Mononuclear cell (primary cell): ENCODE data around the gene IFRD2. TPM values are rescaled to one million over a fixed set of nuclear protein-coding genes. Genes with fewer than 3 reads are reported as not detected.
"Not testable (repeated sequence)": the region's sequence is repeated elsewhere in the genome, so short reads cannot be mapped to it uniquely, and the experiment has no call there.

ENCODE experiments used
- H3K27me3 ChIP-seq: 2 replicates; pipeline ENCODE4 v1.6.0; 2011; ENCODE audit warnings: low read length, control low read depth; ENCODE audit not compliant: insufficient read depth
- H3K4me1 ChIP-seq: 2 replicates; pipeline ENCODE4 v1.5.1; 2011; ENCODE audit warnings: mild to moderate bottlenecking, low read length, control low read depth; ENCODE audit not compliant: insufficient read depth
- H3K4me3 ChIP-seq: 2 replicates; pipeline ENCODE4 v1.5.1; 2011; ENCODE audit warnings: mild to moderate bottlenecking, low read length, moderate library complexity
- H3K9me3 ChIP-seq: 2 replicates; pipeline ENCODE4 v1.5.1; 2011; ENCODE audit warnings: low read depth, mild to moderate bottlenecking, control low read depth, low read length
- total RNA-seq: library from RNA; depleted of rRNA; stranded (reverse); fragments of >200 nt; gene quantifications from one replicate; pipeline ENCODE4 v1.2.3, GENCODE V29; 2012

The IFRD2 gene
- total RNA-seq, 1 donor, result 19.0 TPM

DNA sequence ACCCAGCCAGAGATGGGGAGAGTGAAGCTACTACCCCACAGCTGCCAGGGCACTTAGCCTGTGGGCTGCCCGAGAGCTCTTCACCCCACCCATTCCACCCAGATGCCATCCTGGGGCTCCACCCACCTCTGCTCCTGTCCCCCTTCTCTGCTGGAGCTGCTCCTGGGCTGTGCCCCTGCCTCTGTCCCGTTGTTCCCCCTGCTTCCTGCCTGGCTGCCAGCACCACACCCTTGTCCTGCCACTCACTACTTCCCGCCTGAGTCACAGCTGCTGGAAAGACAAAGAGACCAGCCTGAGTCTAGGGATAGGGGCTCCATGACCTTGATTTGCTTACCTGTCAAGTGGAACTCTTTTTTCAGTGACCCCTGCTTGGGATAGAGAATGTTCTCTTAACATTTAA lies 43.8 kb downstream of the IFRD2 start:
- no peak overlapping the region for H3K4me3 ChIP-seq
- H3K4me1 ChIP-seq, result peaks cover 98% of the 10 kb centered on the region
- no peaks in the 10 kb centered on the region for H3K9me3 ChIP-seq
- H3K27me3 ChIP-seq, result no peaks in the 10 kb centered on the region

GRCh38 chr3:50246517-50246954 lies 45.7 kb downstream of the IFRD2 start:
- Histone ChIP-seq H3K4me1 (peaks cover 98% of the 10 kb centered on the region), H3K9me3 (no peaks in the 10 kb centered on the region), H3K4me3 (peak overlapping the region; percentile 23), H3K27me3 (no peaks in the 10 kb centered on the region)

GRCh38 chr3:50245831-50246516 lies 46.3 kb downstream of the IFRD2 start:
- no peaks in the 10 kb centered on the region for H3K9me3 ChIP-seq

GRCh38 chr3:50245251-50245745 lies 46.9 kb downstream of the IFRD2 start:
- no peaks in the 10 kb centered on the region for H3K9me3 ChIP-seq
- peaks cover 100% of the 10 kb centered on the region for H3K4me1 ChIP-seq
- H3K27me3 ChIP-seq, result no peaks in the 10 kb centered on the region
- H3K4me3 ChIP-seq, result peak overlapping the region; percentile 23

More at GRCh38 chr3:50245831-50246516, 46.3 kb downstream of the IFRD2 start:
- Histone ChIP-seq H3K4me3 (peak overlapping the region; percentile 23), H3K27me3 (no peaks in the 10 kb centered on the region), H3K4me1 (peaks cover 100% of the 10 kb centered on the region)

- H3K4me1 ChIP-seq, result peaks cover 100% of the 10 kb centered on the region
- H3K9me3 ChIP-seq, H3K27me3 ChIP-seq, H3K4me3 ChIP-seq: not testable (repeated sequence)
These were observed 47.4 kb downstream of the IFRD2 start for GRCh38 chr3:50244813-50245212.

DNA sequence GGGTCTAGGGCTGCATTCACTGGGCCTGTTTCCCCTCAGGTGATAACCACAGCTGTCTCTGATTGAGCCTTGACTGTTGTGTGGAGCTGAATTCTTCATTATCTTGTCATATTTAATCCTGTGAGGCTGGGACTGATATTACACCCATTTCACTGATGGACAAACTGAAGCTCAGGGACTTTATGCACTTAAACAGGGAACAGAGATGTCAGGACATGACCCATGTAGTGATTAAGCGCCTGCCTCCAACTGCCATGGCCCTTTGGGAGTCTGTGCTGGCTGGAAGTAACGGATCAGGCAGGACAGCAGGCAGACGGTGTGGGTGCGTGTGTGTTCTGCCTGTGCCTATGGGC lies 48.7 kb downstream of the IFRD2 start:
- Histone ChIP-seq H3K9me3 (no peaks in the 10 kb centered on the region), H3K4me3 (peak overlapping the region; percentile 24), H3K27me3 (no peaks in the 10 kb centered on the region), H3K4me1 (peaks cover 100% of the 10 kb centered on the region)

DNA sequence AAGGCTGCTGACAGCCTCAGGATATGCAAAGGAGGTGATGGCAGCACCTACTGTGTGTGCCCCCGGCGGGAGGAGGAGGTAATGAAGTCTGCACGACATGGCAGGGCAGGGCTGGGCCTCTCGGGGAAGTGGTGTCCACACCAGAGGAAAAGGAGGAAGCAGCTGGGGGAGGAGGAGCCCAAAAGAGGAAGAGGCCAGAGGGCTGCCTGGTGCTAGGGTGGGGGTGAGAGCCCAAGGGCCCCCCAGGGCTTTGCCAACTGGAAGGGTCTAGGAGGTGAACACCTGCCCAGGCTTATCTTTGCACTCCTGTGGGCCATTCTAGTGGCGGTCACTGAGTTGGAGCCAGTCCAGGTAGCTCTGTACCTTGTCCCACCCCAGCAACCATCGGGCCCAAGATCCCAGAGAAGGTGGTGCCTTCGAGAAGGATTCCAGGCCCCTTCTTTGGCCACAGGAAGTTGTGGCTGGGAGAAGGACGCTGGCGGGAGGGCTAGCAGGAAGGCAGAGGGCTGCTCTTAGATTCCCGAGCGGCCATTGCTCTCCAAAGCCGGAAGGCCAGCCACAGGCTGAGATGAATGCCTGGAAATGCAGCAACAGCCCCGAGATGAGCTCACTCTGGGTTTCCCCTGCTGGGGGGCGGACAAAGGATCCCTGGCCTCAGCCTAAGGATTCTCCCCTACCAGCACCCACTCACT lies 49.2 kb downstream of the IFRD2 start:
- H3K4me3 ChIP-seq, result peak overlapping the region; percentile 24
- peaks cover 100% of the 10 kb centered on the region for H3K4me1 ChIP-seq

DNA sequence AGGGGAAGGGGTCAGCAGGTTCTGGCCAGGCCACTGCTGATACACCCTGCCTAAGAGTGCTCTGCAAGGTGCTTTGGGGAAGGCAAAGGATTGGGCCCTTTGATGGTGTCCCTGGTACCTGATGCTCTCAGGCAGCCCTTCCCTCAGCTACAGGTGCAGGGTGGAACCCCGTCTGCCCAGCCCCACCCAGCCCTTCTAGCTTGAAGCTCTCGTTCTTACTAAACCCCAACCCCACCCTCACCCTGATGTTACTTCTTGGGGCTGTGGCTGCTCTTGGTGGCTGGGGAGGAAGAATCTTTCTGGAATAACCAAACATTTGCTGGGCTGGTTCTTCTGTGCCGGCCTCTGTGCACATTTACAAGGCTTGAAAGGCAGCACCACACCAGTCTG lies 49.9 kb downstream of the IFRD2 start:
- H3K27me3 ChIP-seq, result no peaks in the 10 kb centered on the region
- peaks cover 94% of the 10 kb centered on the region for H3K4me1 ChIP-seq
- no peaks in the 10 kb centered on the region for H3K9me3 ChIP-seq
- H3K4me3 ChIP-seq, result peak overlapping the region; percentile 3

More for the DNA sequence above, 49.2 kb downstream of the IFRD2 start:
- Histone ChIP-seq H3K9me3 (no peaks in the 10 kb centered on the region), H3K27me3 (no peaks in the 10 kb centered on the region)

GRCh38 chr3:50241713-50242380 lies 50.4 kb downstream of the IFRD2 start:
- no peaks in the 10 kb centered on the region for H3K27me3 ChIP-seq
- peaks cover 89% of the 10 kb centered on the region for H3K4me1 ChIP-seq
- H3K9me3 ChIP-seq, result no peaks in the 10 kb centered on the region
- peak overlapping the region; percentile 3 for H3K4me3 ChIP-seq

DNA sequence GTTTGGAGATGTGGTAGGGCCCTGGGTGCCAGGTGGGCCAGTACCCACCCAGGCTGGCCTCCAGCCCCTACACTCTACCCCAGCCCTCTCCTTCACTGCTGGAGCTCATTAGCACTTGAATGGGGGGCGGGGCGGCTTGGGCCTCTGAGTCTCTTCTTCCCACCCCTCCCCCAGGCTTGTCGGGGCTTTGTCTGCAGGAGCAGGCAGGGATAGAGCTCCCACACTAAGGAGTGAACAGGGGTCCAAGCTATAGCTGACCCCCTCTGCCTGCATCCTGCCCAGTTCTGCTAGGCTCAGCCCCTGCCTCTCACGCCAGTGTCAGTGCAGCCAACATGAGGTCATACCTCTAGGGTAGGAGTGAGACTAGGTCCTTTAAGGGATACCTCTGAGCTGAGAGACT lies 51.1 kb downstream of the IFRD2 start:
- H3K9me3 ChIP-seq, result no peaks in the 10 kb centered on the region
- no peaks in the 10 kb centered on the region for H3K27me3 ChIP-seq
- no peak overlapping the region for H3K4me3 ChIP-seq
- peaks cover 82% of the 10 kb centered on the region for H3K4me1 ChIP-seq

DNA sequence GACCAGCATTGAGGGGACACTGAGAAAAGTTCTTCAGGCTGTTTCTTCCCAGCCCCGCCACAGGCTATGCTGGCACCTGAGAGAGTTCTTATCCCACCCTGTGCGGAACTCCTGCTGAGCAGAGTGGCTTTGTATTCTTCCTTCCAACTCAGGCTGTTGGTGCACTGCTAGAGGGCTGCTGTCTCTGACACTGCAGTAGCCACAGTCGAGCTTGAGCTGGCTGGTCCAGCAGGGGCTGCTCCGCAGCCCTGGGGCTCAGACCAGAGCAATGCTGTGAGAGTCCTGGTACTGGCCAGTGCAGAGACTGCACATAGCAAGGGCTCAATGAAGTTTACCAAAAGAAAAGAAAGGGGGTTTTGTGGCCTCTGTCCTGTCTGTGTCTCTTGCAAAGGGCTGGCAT lies 52.6 kb downstream of the IFRD2 start:
- Histone ChIP-seq H3K9me3 (no peaks in the 10 kb centered on the region), H3K27me3 (no peaks in the 10 kb centered on the region), H3K4me3 (no peak overlapping the region), H3K4me1 (peaks cover 77% of the 10 kb centered on the region)

DNA sequence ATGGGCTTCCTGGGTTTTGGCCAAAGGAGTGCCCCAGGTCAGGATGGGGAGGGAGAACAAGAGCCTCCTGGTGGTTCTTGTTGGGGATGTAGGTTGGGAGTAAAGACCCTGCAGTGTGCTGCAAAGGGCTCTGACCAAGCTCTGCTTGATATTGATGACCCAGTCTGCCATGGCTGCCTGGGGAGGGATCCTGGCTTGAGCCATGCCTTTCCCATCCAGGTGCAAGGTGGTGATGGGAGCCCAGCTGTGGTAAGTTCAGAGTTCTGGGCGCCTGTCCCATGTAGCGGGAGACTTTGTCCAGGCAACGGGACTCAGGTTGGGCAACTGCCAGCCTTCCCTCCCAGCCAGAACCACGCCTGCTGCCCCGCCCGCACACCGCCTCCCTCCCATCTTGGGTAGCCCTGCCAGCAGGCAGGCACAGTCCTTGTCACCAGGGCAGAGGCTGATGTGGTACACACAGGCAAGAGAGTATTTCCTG lies 53.6 kb downstream of the IFRD2 start:
- H3K9me3 ChIP-seq, result no peaks in the 10 kb centered on the region
- no peaks in the 10 kb centered on the region for H3K27me3 ChIP-seq
- peak overlapping the region; percentile 100 for H3K4me3 ChIP-seq
- H3K4me1 ChIP-seq, result peaks cover 77% of the 10 kb centered on the region

GRCh38 chr3:50237754-50238548 lies 54.3 kb downstream of the IFRD2 start:
- peak overlapping the region; percentile 100 for H3K4me3 ChIP-seq
- H3K27me3 ChIP-seq, result no peaks in the 10 kb centered on the region
- no peaks in the 10 kb centered on the region for H3K9me3 ChIP-seq
- peaks cover 77% of the 10 kb centered on the region for H3K4me1 ChIP-seq
